GM23248 (cell line): ENCODE measurements around the gene COASY.

Experiments used
- EZH2 ChIP-seq: fragments of 200-600 bp; sonication (generic); IDR thresholded peaks from 2 replicates; pipeline ENCODE4 v1.6.1; 2018; ENCODE audit warnings: antibody characterized with exemption, mild to moderate bottlenecking; ENCODE audit not compliant: insufficient read depth, poor library complexity, severe bottlenecking
- EZH2phosphoT487 ChIP-seq: fragments of 200-600 bp; sonication (generic); IDR thresholded peaks from 2 replicates; pipeline ENCODE4 v1.6.1; 2018; ENCODE audit warnings: antibody characterized with exemption, moderate library complexity, mild to moderate bottlenecking, low read depth; ENCODE audit not compliant: insufficient read depth

DNA sequence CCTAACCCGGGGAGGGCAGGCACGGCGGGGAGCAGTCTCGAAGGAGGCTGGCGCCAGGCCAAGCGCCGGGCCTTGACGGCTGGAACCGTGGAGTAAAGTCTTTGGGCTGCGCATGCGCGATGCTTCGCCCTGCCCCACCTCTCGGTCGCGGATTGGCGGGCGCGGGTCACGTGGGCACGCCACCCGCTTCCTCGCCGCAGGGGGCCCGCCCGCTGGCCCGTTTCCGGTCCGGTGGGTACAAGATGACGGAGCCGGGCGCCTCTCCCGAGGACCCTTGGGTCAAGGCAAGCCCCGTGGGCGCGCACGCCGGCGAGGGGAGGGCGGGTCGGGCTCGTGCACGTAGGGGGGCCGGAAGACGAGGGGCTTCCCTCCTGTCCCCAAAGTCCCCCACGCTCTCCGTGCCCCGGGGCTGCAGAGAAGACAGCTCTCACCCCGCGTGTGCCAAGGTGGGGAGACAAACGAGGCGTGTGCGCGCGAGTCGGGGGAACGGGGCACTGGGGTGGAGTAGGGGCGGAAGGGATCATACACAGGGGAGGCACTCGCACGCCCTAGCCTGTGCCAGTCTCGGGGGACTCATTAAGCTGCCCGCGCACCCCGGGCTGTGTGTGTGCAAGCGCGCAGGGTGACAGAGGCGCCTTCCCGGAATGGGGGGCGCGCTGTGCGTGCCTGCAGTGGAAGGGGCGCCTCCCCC is 5.1 kb downstream of the COASY start, which contains the start of gene MLX:
- TF ChIP-seq EZH2phosphoT487, result no peak
- no peak for TF ChIP-seq EZH2
